ENCODE data around the gene B4GALT1.

The B4GALT1 gene

GRCh38 chr9:33124046-33124445 lies 43.1 kb downstream of the B4GALT1 start:
- H3K9ac ChIP-seq (ENCODE audit: low read depth, low read length): no peak overlapping the region
- no peak overlapping the region for H3K4me3 ChIP-seq (ENCODE audit: low read length)
- no peak overlapping the region for H3K27ac ChIP-seq (ENCODE audit: low read length)
- no peaks in the 10 kb centered on the region for H3K36me3 ChIP-seq (ENCODE audit: insufficient read depth, low read depth, low read length)
- H3K4me1 ChIP-seq (ENCODE audit: insufficient read depth, low read length): no peaks in the 10 kb centered on the region; the same call in 1 of the 2 replicates
- H3K9me3 ChIP-seq (ENCODE audit: insufficient read depth, low read depth, low read length): no peaks in the 10 kb centered on the region
- H3K27me3 ChIP-seq (ENCODE audit: insufficient read depth, low read length): no peaks in the 10 kb centered on the region

- Histone ChIP-seq H3K9me3 (ENCODE audit: insufficient read depth, low read depth, low read length) (no peaks in the 10 kb centered on the region), H3K27me3 (ENCODE audit: insufficient read depth, low read length) (no peaks in the 10 kb centered on the region), H3K4me1 (ENCODE audit: insufficient read depth, low read length) (no peaks in the 10 kb centered on the region; the same call in 1 of the 2 replicates), H3K9ac (ENCODE audit: low read depth, low read length) (no peak overlapping the region), H3K4me3 (ENCODE audit: low read length) (no peak overlapping the region), H3K27ac (ENCODE audit: low read length) (no peak overlapping the region), H3K36me3 (ENCODE audit: insufficient read depth, low read depth, low read length) (no peaks in the 10 kb centered on the region)
Measured at GRCh38 chr9:33123407-33124031, 43.6 kb downstream of the B4GALT1 start.

- H3K36me3 ChIP-seq (ENCODE audit: insufficient read depth, low read depth, low read length): no peaks in the 10 kb centered on the region
- H3K27me3 ChIP-seq (ENCODE audit: insufficient read depth, low read length): no peaks in the 10 kb centered on the region
- no peaks in the 10 kb centered on the region; the same call in 1 of the 2 replicates for H3K4me1 ChIP-seq (ENCODE audit: insufficient read depth, low read length)
- H3K9me3 ChIP-seq (ENCODE audit: insufficient read depth, low read depth, low read length): no peaks in the 10 kb centered on the region
- no peak overlapping the region for H3K27ac ChIP-seq (ENCODE audit: low read length)
- H3K9ac ChIP-seq (ENCODE audit: low read depth, low read length): no peak overlapping the region
- no peak overlapping the region for H3K4me3 ChIP-seq (ENCODE audit: low read length)
Measured at GRCh38 chr9:33120620-33121019, 46.5 kb downstream of the B4GALT1 start.

GRCh38 chr9:33117796-33118195 lies 49.3 kb downstream of the B4GALT1 start:
- Histone ChIP-seq H3K27me3 (ENCODE audit: insufficient read depth, low read length) (no peaks in the 10 kb centered on the region), H3K9me3 (ENCODE audit: insufficient read depth, low read depth, low read length) (no peaks in the 10 kb centered on the region), H3K9ac (ENCODE audit: low read depth, low read length) (no peak overlapping the region), H3K36me3 (ENCODE audit: insufficient read depth, low read depth, low read length) (no peaks in the 10 kb centered on the region), H3K4me3 (ENCODE audit: low read length) (no peak overlapping the region), H3K27ac (ENCODE audit: low read length) (no peak overlapping the region), H3K4me1 (ENCODE audit: insufficient read depth, low read length) (no peaks in the 10 kb centered on the region)

GRCh38 chr9:33117306-33117705 lies 49.8 kb downstream of the B4GALT1 start:
- Histone ChIP-seq H3K9me3 (ENCODE audit: insufficient read depth, low read depth, low read length) (no peaks in the 10 kb centered on the region), H3K4me1 (ENCODE audit: insufficient read depth, low read length) (no peaks in the 10 kb centered on the region), H3K27me3 (ENCODE audit: insufficient read depth, low read length) (no peaks in the 10 kb centered on the region), H3K4me3 (ENCODE audit: low read length) (no peak overlapping the region), H3K36me3 (ENCODE audit: insufficient read depth, low read depth, low read length) (no peaks in the 10 kb centered on the region), H3K27ac (ENCODE audit: low read length) (no peak overlapping the region), H3K9ac (ENCODE audit: low read depth, low read length) (no peak overlapping the region)

GRCh38 chr9:33116860-33117259 lies 50.3 kb downstream of the B4GALT1 start:
- no peak overlapping the region for H3K4me3 ChIP-seq (ENCODE audit: low read length)
- H3K9me3 ChIP-seq (ENCODE audit: insufficient read depth, low read depth, low read length): no peaks in the 10 kb centered on the region

GRCh38 chr9:33114746-33115145 lies 52.4 kb downstream of the B4GALT1 start:
- Histone ChIP-seq H3K4me3 (ENCODE audit: low read length) (no peak overlapping the region), H3K9me3 (ENCODE audit: insufficient read depth, low read depth, low read length) (no peaks in the 10 kb centered on the region), H3K27me3 (ENCODE audit: insufficient read depth, low read length) (no peaks in the 10 kb centered on the region), H3K27ac (ENCODE audit: low read length) (no peak overlapping the region), H3K36me3 (ENCODE audit: insufficient read depth, low read depth, low read length) (no peaks in the 10 kb centered on the region), H3K9ac (ENCODE audit: low read depth, low read length) (no peak overlapping the region), H3K4me1 (ENCODE audit: insufficient read depth, low read length) (peaks cover 3% of the 10 kb centered on the region; the same call in 1 of the 2 replicates)

More at GRCh38 chr9:33116860-33117259, 50.3 kb downstream of the B4GALT1 start:
- Histone ChIP-seq H3K36me3 (ENCODE audit: insufficient read depth, low read depth, low read length) (no peaks in the 10 kb centered on the region), H3K4me1 (ENCODE audit: insufficient read depth, low read length) (peaks cover 2% of the 10 kb centered on the region; the same call in 1 of the 2 replicates), H3K27me3 (ENCODE audit: insufficient read depth, low read length) (no peaks in the 10 kb centered on the region), H3K9ac (ENCODE audit: low read depth, low read length) (no peak overlapping the region), H3K27ac (ENCODE audit: low read length) (no peak overlapping the region)

GRCh38 chr9:33113799-33114547 lies 53.2 kb downstream of the B4GALT1 start:
- Histone ChIP-seq H3K9ac (ENCODE audit: low read depth, low read length) (no peak overlapping the region; the same call in 1 of the 2 replicates), H3K27me3 (ENCODE audit: insufficient read depth, low read length) (no peaks in the 10 kb centered on the region), H3K36me3 (ENCODE audit: insufficient read depth, low read depth, low read length) (no peaks in the 10 kb centered on the region), H3K9me3 (ENCODE audit: insufficient read depth, low read depth, low read length) (no peaks in the 10 kb centered on the region), H3K4me1 (ENCODE audit: insufficient read depth, low read length) (peaks cover 3% of the 10 kb centered on the region; the same call in 1 of the 2 replicates), H3K4me3 (ENCODE audit: low read length) (no peak overlapping the region), H3K27ac (ENCODE audit: low read length) (no peak overlapping the region)

- H3K9me3 ChIP-seq (ENCODE audit: insufficient read depth, low read depth, low read length): no peaks in the 10 kb centered on the region
- H3K36me3 ChIP-seq (ENCODE audit: insufficient read depth, low read depth, low read length): no peaks in the 10 kb centered on the region
- H3K4me1 ChIP-seq (ENCODE audit: insufficient read depth, low read length): peaks cover 3% of the 10 kb centered on the region; the same call in 1 of the 2 replicates
- H3K27ac ChIP-seq (ENCODE audit: low read length): no peak overlapping the region
- no peak overlapping the region for H3K4me3 ChIP-seq (ENCODE audit: low read length)
- no peak overlapping the region for H3K9ac ChIP-seq (ENCODE audit: low read depth, low read length)
- no peaks in the 10 kb centered on the region for H3K27me3 ChIP-seq (ENCODE audit: insufficient read depth, low read length)
Measured at GRCh38 chr9:33112094-33112493, 55.0 kb downstream of the B4GALT1 start.

- no peak overlapping the region for H3K9ac ChIP-seq (ENCODE audit: low read depth, low read length)
- no peak overlapping the region for H3K27ac ChIP-seq (ENCODE audit: low read length)
- H3K4me3 ChIP-seq (ENCODE audit: low read length): no peak overlapping the region
- H3K4me1 ChIP-seq (ENCODE audit: insufficient read depth, low read length): peaks cover 3% of the 10 kb centered on the region; the same call in 1 of the 2 replicates
- H3K9me3 ChIP-seq (ENCODE audit: insufficient read depth, low read depth, low read length): no peaks in the 10 kb centered on the region
- no peaks in the 10 kb centered on the region for H3K36me3 ChIP-seq (ENCODE audit: insufficient read depth, low read depth, low read length)
- H3K27me3 ChIP-seq (ENCODE audit: insufficient read depth, low read length): no peaks in the 10 kb centered on the region
Measured at GRCh38 chr9:33111631-33112030, 55.5 kb downstream of the B4GALT1 start.

GRCh38 chr9:33110686-33111085 lies 56.5 kb downstream of the B4GALT1 start:
- no peaks in the 10 kb centered on the region for H3K27me3 ChIP-seq (ENCODE audit: insufficient read depth, low read length)
- no peaks in the 10 kb centered on the region for H3K36me3 ChIP-seq (ENCODE audit: insufficient read depth, low read depth, low read length)
- no peak overlapping the region for H3K9ac ChIP-seq (ENCODE audit: low read depth, low read length)
- H3K4me3 ChIP-seq (ENCODE audit: low read length): no peak overlapping the region
- no peak overlapping the region for H3K27ac ChIP-seq (ENCODE audit: low read length)
- H3K4me1 ChIP-seq (ENCODE audit: insufficient read depth, low read length): peaks cover 3% of the 10 kb centered on the region; the same call in 1 of the 2 replicates
- H3K9me3 ChIP-seq (ENCODE audit: insufficient read depth, low read depth, low read length): no peaks in the 10 kb centered on the region
